GM18907 (cell line): Measurements from ENCODE around the gene PAQR5.
A peak's percentile ranks its signal among the peaks of the same experiment; 100 is the strongest.
"Not testable (repeated sequence)": the region's sequence is repeated elsewhere in the genome, so short reads cannot be mapped to it uniquely, and the experiment has no call there.

Experiments used
- ATAC-seq: cut with Tn5 transposase; IDR thresholded peaks from one replicate; pipeline ENCODE4 v1.9.1; 2021; ENCODE audit warnings: mild to moderate bottlenecking, moderate library complexity; ENCODE audit not compliant: unreplicated experiment

Gene PAQR5

DNA sequence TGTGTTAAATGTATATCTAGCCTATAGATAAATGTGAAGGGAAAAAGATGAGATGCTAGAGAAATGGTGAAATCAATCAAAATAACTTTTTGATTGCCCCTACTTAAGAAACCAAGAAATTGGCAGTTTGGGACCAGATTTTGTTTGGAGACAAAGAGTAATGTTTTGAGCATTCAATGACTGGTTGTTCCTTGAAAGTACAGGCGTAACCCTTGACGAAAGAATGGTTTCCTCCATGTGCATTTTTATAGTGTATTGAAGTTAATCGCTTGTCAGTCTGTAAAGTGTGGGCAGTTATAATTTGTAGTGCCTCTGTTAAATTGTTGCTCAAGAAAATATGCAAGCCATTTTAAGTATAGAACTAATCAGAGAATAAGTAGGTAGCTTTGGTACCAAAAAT lies 116.7 kb downstream of the PAQR5 start:
- no peak for ATAC-seq

DNA sequence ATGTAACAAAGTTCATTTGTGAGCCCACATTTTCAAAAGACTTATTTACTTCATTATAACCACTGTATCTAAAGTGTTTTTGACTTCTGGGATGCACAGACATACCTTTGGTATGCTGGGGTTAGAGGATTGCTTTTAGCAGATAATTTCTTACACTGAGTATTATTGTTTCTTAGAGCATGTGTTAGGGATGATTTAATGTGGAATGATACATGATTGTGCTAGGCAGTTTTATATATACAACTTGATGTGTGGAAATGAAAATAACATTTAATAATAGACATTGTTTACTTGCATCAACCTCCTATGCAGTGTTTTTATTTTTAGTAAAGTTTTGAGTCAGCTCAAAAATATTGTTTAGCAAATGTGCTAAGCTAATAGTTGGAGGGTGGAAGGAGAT lies 118.9 kb downstream of the PAQR5 start:
- no peak for ATAC-seq

DNA sequence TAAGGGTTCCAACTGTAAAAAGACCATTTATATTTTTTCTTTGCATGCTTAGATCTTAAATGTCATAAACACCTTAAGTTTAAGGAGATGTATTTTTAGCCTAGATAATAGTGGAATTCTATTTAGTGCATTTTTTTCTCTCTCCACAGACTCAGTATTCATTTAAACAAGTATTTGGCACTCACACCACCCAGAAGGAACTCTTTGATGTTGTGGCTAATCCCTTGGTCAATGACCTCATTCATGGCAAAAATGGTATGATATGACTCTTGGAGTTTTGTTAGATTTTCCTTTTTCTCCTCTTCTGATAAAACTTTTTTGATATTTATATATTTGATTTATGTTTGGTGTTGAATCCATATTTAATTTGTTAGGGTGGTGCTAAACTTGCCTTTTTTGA lies 122.8 kb downstream of the PAQR5 start:
- ATAC-seq, result no peak

DNA sequence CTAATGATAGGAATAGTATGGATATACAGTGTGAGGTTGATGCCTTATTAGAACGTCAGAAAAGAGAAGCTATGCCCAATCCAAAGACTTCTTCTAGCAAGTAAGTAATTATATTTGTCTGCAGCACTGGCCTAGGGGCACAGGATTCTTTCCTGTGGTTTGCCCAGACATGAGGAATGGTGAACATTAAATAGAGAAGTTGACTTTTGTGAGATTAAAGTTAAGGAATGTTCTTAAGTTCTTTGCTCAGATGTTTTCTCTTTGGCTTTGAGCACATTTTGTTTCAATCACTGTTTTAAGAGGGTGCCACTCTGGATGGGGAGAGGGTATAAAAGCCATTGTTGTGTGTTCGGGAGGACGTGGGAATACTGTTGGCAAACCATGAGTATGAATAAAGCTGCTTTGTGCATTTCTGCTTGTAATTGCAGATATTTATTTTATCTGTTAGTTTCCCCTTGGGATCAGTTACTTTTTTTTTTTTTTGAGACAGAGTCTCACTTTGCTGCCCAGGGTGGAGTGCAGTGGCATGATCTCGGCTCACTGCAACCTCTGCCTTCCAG lies 123.7 kb downstream of the PAQR5 start:
- ATAC-seq, result no peak

DNA sequence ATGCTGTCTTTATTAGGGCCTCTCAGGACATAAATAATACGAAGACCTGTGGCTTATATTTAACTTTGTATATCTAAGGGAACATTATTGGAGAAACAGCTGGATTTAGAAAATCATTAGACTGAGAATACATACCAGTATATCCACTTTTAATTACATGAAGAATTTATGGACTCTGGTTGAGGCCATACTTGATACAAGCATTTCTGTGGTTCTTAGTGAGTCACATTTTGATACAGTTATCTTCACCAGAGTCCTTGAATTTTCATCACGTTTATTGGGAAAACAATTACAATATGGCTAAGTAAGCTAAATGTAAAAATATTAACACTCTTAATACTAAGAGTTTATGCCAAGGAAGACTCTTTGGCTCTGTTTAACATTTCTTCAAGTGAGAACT lies 125.3 kb downstream of the PAQR5 start:
- ATAC-seq, result no peak

DNA sequence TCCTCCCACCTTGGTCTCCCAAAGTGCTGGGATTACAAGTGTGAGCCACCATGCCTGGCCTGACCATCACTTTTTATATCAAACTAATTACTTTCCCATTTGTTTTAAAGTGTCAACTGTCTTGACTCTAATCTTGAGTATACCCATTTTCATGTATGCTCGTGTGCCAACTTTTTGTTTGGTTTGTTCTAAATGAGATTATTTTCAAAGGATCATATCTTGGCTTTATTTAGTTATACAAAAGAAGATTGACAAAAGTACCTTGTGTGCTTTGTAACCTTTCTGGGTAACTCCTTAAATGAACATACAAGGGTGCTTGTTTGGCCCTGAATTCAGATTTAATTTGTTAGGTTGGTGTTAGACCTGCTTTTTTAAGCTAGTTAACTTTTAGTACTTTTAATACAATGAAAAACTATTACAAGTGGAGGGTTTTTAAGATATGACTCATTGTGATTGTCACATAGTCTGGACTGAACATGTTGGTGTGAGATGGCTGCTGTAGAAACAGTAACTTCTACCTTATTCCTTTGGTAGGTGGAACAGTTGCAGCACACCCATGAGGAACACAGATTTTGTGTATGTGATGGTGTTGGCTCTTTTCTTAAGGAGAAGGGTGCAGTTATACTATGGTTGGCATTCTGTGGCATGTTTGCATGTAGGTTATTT lies 126.2 kb downstream of the PAQR5 start:
- ATAC-seq, result no peak

DNA sequence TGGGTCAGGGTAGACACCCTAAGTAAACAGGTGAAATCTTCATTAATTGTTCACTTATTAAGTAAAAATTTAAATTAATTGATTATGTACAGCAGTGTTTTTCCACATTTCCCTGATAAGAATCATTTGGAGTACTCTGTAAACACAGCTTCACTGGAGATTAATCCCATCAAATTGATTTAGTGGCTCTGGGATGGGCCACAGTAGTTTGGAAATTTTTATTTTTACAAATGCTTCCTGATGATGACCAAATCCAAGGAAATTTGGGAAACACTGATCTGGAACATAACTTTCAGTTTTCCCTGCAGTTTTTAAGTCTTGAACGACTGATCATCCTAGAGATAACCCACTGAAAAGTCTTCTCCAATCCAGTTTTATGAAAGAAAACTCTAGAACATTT lies 135.1 kb downstream of the PAQR5 start:
- ATAC-seq, result no peak

DNA sequence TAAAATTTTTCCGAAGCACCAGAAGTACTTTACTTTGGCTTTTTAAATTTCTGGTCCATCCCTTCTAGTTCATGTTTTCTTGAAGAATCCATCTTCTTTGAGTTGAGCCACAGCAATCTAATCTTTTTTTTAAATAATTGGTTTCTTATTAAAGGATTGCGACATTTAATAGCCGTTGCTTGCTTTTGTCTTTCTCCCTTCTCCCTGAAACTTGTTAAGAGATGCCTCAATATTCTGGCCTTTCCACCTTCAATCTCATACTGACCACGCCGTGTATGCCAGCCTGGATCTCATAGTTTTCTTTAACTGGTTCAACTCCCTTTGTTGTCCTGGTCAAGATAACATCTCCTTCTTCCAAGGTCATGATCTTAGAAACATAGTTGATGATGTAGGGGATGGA lies 135.5 kb downstream of the PAQR5 start:
- no peak for ATAC-seq

DNA sequence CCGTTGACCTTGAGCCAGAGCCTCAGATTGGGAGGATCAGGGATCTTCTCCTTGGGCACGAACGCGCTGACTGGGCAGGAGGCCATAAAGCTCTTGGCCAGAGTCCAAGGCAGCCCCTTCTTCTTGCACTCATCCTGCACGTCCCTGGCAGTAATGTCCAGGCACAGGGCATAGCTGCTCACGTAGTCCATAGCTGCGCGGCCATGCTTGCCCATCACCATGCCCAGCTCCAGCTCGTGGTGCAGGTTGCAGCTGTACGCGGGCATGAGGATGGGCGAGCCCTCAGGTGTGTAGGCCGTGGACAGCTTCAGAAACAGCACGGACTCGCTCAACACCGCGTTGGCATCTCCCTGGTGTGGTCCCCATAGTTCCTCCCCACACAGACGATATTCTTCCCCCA lies 136.0 kb downstream of the PAQR5 start:
- ATAC-seq, result no peak

DNA sequence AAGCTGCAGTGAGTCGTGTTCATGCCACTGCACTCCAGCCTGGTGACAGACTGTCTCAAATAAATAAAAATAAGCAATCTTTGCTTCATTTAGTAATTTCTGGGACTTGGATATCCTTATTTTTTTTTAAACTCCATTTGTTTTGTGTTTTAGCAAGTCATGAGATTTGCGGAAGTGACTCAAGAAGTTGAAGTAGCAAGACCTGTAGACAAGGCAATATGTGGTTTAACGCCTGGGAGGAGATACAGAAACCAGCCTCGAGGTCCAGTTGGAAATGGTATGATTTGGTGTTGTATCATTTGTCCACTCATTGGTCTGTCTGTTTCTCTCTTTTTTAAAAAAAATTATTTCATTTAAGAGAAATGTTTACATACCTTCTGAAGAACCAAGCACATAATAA lies 137.3 kb downstream of the PAQR5 start:
- no peak for ATAC-seq

DNA sequence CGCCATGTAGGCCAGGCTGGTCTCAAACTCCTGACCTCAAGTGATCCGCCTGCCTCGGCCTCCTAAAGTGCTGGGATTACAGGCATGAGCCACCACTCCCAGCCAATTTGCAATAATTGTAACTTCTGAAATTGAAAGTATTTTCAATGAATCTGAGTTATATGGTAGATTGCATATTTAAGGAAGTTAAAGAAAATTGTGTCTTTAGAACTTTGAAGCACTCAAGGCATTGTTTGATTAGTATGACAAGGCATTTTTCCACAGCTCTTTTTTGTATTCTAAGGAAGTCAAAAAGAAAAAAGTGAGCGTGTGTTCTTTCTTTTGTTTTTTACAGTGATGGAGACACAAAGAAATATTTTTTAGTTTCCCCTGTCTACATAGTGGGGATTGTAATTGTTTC lies 138.2 kb downstream of the PAQR5 start:
- ATAC-seq, result no peak

DNA sequence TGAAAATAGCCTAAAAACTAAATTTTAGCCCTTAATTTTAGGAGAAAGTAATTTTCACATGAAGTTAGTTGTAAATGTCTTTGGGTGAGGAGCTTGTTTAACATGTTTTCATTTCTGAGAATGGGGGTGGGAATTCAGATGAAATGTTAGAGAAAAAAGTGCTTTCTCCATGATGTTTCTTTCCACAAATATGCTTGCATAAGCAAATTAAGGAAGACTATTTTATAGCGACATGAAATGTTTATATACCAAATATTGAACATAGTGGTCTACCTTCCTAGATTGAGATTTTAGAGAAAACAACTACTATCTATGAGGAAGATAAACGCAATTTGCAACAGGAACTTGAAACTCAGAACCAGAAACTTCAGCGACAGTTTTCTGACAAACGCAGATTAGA lies 140.9 kb downstream of the PAQR5 start:
- no peak for ATAC-seq

DNA sequence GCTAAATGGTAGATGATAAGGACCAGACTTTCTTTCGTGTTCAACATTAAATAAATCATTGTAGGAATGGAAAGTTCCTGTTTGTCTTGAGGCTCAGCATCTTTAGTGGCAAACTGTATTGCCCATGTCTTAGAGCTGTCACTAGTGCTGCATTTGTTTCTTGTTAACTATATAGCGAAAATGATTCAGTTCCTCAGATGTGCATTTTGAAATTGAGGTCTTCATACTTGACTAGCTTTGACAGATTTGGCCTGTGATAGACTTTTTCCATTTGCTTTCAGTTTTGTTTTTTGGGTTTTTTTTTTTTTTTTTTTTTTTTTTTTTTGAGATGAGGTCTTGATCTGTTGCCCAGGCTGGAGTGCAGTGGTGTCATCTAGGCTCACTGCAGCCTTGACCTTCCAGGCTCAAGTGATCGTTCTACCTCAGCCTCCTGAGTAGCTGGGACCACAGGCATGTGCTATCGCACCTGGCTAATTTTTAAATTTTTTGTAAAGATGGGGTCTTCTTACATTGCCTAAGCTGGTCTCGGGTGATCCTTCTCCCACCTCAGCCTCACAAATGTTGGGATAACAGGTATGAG lies 144.4 kb downstream of the PAQR5 start:
- peak; percentile 62 for ATAC-seq

DNA sequence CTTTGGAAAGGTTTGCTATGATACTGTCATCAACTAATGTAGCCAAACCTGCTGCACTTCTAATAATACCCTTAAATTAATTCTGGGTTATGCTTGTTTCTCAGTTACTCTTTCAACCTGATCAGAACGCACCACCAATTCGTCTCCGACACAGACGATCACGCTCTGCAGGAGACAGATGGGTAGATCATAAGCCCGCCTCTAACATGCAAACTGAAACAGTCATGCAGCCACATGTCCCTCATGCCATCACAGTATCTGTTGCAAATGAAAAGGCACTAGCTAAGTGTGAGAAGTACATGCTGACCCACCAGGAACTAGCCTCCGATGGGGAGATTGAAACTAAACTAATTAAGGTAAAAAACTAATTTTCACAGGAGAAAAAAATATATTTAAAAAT lies 146.0 kb downstream of the PAQR5 start:
- ATAC-seq, result no peak

DNA sequence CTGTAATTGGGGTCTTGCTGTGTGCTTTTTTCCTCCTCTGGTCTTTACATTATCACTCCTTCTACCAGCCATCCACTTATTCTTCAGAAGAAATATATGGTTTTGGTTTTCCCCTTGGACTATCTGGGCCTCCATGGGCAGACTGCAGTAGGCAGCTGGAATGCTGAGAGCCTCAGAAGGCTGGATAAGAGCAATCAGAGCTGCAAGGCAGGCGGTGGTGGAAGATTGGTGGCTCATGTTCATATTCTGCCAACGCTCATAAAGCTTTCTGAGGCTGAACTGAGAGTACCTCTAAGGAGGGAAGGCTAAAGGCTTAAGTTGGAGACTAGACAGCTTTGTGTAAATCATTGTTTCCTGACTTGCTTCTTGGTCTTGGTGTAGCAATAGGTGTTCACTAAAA lies 148.2 kb downstream of the PAQR5 start:
- no peak for ATAC-seq

DNA sequence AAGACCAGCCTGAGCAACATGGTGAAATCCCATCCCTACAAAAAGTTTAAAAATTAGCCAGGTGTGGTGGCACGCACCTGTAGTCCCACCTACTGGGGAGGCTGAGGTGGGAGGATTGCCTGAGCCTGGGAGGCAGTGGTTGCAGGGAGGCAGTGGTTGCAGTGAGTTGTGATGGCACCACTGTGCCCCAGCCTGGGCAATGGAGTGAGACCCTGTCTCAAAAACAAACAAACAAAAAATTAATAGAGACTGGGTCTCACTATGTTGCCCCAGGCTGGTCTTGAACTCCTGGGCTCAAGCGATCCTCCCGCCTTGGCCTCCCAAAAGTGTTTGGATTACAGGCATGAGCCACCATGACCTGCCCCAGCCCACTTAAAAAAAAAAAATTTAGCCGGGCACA lies 151.5 kb downstream of the PAQR5 start:
- not testable (repeated sequence) for ATAC-seq

DNA sequence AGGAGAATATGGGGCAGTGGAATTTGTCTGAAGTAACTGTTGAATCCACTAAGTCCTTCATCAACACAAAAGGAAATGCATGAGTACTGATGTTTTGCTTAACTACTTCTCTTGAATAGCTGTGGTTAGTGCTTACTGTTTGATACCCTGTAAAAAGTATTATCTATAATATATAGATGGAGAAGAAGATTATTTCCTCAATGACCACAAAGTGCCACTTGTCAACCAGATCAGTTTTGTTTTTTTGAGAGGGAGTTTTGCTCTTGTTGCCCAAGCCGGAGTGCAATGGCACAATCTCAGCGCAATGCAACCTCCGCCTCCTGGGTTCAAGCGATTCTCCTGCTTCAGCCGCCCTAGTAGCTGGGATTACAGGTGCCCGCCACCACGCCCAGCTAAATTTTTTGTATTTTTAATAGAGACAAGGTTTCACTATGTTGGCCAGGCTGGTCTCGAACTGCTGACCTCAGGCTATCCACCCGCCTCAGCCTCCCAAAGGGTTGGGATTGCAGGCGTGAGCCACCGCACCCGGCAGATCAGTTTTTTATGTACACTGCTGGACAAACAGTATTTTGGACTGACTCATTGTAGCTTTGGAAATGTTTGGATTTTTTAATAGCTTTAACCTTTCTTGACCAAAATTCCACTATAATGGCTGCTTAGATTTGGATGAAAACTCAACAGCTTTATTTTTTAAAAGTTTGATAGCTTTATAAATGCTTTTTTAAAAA lies 152.4 kb downstream of the PAQR5 start:
- no peak for ATAC-seq

DNA sequence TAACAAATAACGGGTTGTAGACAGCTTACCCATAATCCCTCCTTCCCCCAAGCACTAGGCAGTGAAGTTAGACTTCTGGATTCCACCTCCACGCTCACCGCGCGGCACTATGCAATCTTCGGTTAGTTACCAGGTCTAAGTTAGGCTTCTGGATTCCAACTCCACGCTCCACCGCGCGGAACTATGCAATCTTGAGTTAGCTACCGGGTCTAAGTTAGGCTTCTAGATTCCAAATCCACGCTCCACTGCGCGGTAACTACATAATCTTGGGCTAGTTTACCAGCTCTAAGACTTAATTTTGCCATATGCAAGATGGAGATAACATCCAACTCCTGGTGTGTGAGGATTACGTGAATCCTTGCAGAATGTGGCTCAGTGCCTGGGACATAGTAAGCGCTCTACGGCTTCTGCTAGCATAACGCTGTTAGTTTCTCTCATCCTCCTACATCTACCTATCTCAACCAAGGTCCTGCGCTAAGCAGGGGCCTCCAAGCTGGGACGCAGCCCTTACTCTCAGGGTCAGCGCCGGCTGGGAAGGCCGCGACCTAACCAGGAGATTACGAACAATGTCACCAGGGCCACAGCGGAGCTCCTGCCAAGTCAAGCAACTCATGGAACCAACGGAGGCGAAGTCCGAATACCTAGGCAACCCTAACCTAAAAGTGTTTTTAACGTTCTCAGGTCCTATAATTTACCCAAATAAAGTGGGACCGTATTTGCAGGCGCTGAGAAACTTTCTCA lies 153.4 kb downstream of the PAQR5 start:
- ATAC-seq, result peak; percentile 42

DNA sequence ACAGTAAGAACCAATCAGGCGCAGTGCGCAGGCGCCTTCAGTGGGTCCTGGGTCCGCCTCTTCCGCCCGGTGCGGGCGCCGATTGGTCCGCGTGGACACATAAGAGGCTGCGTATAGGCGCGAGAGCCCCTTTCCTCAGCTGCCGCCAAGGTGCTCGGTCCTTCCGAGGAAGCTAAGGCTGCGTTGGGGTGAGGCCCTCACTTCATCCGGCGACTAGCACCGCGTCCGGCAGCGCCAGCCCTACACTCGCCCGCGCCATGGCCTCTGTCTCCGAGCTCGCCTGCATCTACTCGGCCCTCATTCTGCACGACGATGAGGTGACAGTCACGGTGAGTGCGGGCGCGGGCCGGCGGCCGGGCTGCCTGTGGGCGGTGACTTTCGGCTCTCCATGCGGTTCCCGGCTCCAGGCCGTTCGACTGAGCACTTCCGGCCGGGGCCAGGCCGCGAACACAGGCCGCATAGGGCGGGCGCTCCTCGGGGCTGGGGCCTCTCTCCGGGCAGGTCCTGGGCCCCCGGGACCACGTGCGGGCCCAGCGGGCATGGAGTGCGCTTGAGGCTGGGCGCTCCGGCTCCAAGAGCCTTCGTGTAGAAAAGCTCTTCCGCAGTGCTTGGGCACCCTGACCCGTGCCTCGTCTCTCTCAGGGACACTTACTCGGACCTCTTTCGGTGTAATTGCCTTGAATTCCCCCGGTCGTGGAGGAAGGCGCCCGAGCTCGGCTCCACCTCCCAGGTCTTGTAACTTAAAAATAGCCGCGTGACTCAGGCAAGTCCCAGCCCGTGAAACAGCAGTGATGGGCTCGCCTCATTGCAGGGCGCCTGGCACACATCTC lies 154.2 kb downstream of the PAQR5 start, which contains the start of gene RPLP1:
TSS of gene RPLP1 (plus strand) at position 127 of the 830 bp plus-strand sequence. CDS start at position 258, 131 bp downstream.
- ATAC-seq, result peak; percentile 84

DNA sequence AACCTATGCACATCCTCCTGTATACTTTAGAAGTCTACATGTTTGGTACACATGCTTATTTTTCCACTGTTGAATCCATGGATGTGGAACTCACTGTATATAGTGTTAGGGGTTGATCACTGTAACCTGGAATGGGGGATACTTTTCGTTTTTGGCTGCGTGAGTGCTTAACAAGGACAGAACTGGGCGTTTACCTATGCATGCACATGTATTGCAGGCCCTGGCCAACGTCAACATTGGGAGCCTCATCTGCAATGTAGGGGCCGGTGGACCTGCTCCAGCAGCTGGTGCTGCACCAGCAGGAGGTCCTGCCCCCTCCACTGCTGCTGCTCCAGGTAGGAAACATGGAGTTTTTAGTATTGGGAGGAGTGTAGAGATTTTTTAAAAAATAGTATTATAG lies 156.2 kb downstream of the PAQR5 start:
- ATAC-seq, result no peak
